ENCODE measurements around the gene SLC16A5.
A peak's percentile ranks its signal among the peaks of the same experiment; 100 is the strongest.

SLC16A5 gene

DNA sequence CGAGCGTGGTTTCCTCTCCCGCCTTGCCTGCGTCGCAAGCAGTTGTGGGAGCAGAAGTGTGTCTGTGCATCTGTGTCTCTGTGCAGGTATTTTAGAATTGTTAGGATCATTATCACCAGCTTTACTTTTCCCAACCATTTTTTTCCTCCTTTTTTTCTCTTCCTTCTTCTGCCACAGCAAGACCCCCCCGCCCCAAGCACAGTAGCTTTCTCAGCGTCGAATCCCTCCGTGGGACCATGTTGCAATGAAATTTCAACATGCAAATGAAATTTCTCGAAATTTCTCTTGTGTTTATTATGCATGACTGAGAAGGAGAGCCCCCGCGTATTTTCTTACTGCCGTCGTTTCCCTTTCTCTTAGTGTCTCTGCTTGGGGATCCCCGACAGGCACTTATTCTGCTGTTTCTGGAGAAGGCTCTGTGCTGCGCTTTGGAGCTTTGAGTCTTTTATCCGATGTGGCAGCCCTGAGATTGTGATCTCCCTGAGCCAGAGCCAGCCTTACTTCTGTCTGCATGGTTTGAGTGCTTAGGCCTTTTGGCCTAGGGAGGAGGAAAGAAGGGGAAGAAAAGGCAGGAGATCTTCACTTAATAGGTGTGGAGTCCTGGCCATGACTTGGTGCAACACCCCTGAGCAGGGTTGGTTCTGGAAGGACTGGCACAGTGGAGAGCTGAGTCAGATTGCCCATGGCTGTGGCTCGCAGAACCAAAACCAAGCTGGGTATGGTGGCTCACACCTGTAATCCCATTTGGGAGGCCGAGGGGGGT lies 27.0 kb downstream of the SLC16A5 start:
- no peaks in the 10 kb centered on the region for H3K9me2 ChIP-seq (ENCODE audit: low read depth, low read length)
- no peaks in the 10 kb centered on the region for H3K79me2 ChIP-seq (ENCODE audit: insufficient read depth, low read length)
- H3F3A ChIP-seq (ENCODE audit: insufficient read depth, low read length), result 0 out of 2 replicates have a peak, but pooled peaks cover 5% of the 10 kb centered on the region
- no peaks in the 10 kb centered on the region for H4K20me1 ChIP-seq (ENCODE audit: insufficient read depth, low read length)
- peaks cover 33% of the 10 kb centered on the region for H3K4me1 ChIP-seq (ENCODE audit: insufficient read depth, low read length, severe bottlenecking)
- H3K27me3 ChIP-seq (ENCODE audit: insufficient read depth, low read length), result no peaks in the 10 kb centered on the region
- H3K9me3 ChIP-seq (ENCODE audit: low read length), result no peaks in the 10 kb centered on the region
- TF ChIP-seq CTCF (IDR thresholded peaks at IDR 0.05; ENCODE audit: low read length) (no peak), EZH2 (IDR thresholded peaks at IDR 0.05; ENCODE audit: borderline replicate concordance, low read length) (no peak)
- peak overlapping the region; percentile 57 for H3K4me3 ChIP-seq (ENCODE audit: low read depth, low read length, poor library complexity, severe bottlenecking)
- peak overlapping the region; percentile 66 for H3K9ac ChIP-seq (ENCODE audit: low read length)
- no peak overlapping the region for H2AFZ ChIP-seq (ENCODE audit: low read length)
- H3K4me2 ChIP-seq (ENCODE audit: low read length), result peak overlapping the region; percentile 74
- peak overlapping the region; percentile 55 for H3K27ac ChIP-seq (ENCODE audit: low read depth, low read length, poor library complexity, severe bottlenecking)
- H3K36me3 ChIP-seq (ENCODE audit: insufficient read depth, low read length), result peaks cover 19% of the 10 kb centered on the region

DNA sequence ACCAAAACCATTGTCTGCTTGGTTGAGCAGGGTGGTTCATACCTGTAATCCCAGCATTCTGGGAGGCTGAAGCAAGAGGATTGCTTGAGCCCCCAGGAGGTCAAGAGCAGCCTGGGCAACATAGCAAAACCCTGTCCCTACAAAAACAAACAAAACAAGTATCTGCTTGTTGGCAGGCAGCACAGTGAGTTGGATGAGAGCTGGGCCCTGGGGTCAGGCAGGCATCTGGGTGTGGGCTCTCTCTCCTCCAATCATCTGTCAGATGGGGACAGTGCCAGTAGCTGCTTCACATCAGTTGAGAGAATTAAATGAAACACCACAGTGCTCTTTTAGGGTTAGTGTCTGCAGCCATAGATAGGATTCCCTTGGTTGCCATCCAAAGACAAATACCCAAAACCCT lies 27.8 kb downstream of the SLC16A5 start:
- peaks cover 30% of the 10 kb centered on the region for H3K4me1 ChIP-seq (ENCODE audit: insufficient read depth, low read length, severe bottlenecking)
- no peaks in the 10 kb centered on the region for H3K9me3 ChIP-seq (ENCODE audit: low read length)
- no peak overlapping the region for H3K27ac ChIP-seq (ENCODE audit: low read depth, low read length, poor library complexity, severe bottlenecking)
- no peak overlapping the region for H2AFZ ChIP-seq (ENCODE audit: low read length)
- H3K27me3 ChIP-seq (ENCODE audit: insufficient read depth, low read length), result no peaks in the 10 kb centered on the region
- TF ChIP-seq CTCF (IDR thresholded peaks at IDR 0.05; ENCODE audit: low read length) (no peak), EZH2 (IDR thresholded peaks at IDR 0.05; ENCODE audit: borderline replicate concordance, low read length) (no peak)
- no peak overlapping the region for H3K4me2 ChIP-seq (ENCODE audit: low read length)
- no peaks in the 10 kb centered on the region for H4K20me1 ChIP-seq (ENCODE audit: insufficient read depth, low read length)
- H3F3A ChIP-seq (ENCODE audit: insufficient read depth, low read length), result 0 out of 2 replicates have a peak, but pooled peaks cover 5% of the 10 kb centered on the region
- H3K79me2 ChIP-seq (ENCODE audit: insufficient read depth, low read length), result no peaks in the 10 kb centered on the region
- H3K4me3 ChIP-seq (ENCODE audit: low read depth, low read length, poor library complexity, severe bottlenecking), result no peak overlapping the region
- no peaks in the 10 kb centered on the region for H3K9me2 ChIP-seq (ENCODE audit: low read depth, low read length)
- H3K9ac ChIP-seq (ENCODE audit: low read length), result no peak overlapping the region
- peaks cover 23% of the 10 kb centered on the region for H3K36me3 ChIP-seq (ENCODE audit: insufficient read depth, low read length)

GRCh38 chr17:75116737-75117136 lies 29.0 kb downstream of the SLC16A5 start:
- Histone ChIP-seq H3K9me3 (ENCODE audit: low read length) (no peaks in the 10 kb centered on the region), H3K27me3 (ENCODE audit: insufficient read depth, low read length) (no peaks in the 10 kb centered on the region), H3K36me3 (ENCODE audit: insufficient read depth, low read length) (peaks cover 27% of the 10 kb centered on the region), H3K4me3 (ENCODE audit: low read depth, low read length, poor library complexity, severe bottlenecking) (no peak overlapping the region), H4K20me1 (ENCODE audit: insufficient read depth, low read length) (no peaks in the 10 kb centered on the region), H3K4me1 (ENCODE audit: insufficient read depth, low read length, severe bottlenecking) (peaks cover 18% of the 10 kb centered on the region), H3K9ac (ENCODE audit: low read length) (no peak overlapping the region), H3F3A (ENCODE audit: insufficient read depth, low read length) (0 out of 2 replicates have a peak, but pooled peaks cover 3% of the 10 kb centered on the region), H3K9me2 (ENCODE audit: low read depth, low read length) (no peaks in the 10 kb centered on the region), H2AFZ (ENCODE audit: low read length) (no peak overlapping the region), H3K27ac (ENCODE audit: low read depth, low read length, poor library complexity, severe bottlenecking) (no peak overlapping the region), H3K4me2 (ENCODE audit: low read length) (no peak overlapping the region), H3K79me2 (ENCODE audit: insufficient read depth, low read length) (no peaks in the 10 kb centered on the region)
- TF ChIP-seq CTCF (IDR thresholded peaks at IDR 0.05; ENCODE audit: low read length), result no peak
- TF ChIP-seq EZH2 (IDR thresholded peaks at IDR 0.05; ENCODE audit: borderline replicate concordance, low read length), result no peak
